HG02623 (cell line): ENCODE results near the gene CHRNA1.

Source experiments
- ATAC-seq: cut with Tn5 transposase; IDR thresholded peaks from one replicate; pipeline ENCODE4 v1.9.1; 2021; ENCODE audit warnings: moderate library complexity; ENCODE audit not compliant: unreplicated experiment

The CHRNA1 gene

GRCh38 chr2:174762464-174762863 lies 1.8 kb downstream of the CHRNA1 start:
- no peak for ATAC-seq

- no peak for ATAC-seq
These were observed 2.4 kb downstream of the CHRNA1 start for GRCh38 chr2:174761837-174762236.

DNA sequence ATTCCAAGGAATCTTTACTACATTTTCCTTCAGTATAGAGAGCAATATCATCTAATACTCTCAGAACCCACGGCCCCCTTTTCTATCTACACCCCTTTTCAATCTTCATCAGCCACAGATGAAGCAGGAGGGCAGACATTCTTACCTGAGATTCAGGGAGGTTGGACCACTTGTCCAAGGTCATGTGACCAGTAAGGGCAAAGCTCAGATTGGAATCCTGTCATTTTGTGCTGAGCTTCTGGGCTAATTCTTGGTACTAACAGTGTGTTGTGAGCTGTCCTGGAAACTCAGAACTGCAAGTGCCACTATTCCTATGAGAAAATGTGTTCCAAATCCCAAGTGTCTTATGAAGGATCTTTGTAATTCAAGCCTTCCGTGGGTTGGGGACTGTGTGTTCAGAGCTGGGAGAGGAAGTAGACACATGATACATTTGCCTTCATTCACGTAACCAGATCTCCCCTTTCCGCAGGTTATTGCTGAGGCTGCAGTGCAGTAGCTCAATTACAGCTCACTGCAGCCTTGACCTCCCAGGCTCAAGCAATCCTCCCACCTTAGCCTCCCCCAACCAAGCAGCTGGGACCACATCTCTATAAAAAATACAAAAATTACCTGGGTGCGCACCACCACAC lies 3.3 kb downstream of the CHRNA1 start:
- no peak for ATAC-seq

GRCh38 chr2:174759381-174760065 lies 4.7 kb downstream of the CHRNA1 start:
- ATAC-seq, result no peak

DNA sequence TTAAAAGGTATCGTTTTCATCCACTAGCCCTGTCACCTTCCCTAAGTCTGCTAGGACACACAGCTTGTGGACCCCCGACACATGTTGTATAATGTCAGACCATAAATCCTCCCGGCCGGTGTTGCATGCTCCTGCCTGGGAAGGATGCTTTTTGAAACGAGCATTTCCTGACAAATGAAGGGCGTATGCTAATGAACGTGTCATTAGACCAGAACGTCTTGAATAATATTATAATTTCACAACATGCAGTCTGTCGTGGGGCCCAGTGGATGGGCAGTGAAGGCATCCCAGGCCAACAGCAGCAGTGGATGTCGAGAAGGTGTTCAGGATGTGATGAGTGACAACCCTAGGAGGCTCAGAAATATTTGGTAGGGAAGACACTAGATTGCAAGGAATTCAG lies 7.5 kb downstream of the CHRNA1 start:
- no peak for ATAC-seq

DNA sequence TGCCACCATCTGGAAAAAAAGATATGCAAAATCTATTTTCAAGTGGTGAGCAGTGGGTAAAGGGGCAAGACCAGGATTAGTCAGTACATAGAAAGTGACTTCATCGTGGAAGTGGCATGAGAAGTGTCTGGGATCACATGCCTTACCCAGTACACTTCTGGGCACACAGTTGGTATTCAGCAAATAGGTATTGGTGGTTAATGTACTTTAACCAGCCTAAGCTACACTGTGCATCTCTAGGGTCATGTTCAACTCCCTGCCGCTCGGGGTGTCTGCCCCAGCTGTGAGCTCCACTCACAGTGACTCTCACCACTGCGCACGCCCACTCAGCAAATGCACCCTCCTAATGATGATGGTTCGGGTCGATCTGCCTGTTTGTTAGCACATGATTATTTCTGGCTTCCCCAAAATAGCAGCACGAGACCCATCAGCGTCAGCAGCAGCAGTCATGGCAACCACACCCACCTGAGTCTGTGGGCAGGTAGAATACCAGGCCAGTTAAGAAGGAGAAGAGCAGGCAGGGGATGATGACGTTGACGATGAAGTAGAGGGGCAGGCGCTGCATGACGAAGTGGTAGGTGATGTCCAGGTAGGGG lies 11.1 kb downstream of the CHRNA1 start:
- no peak for ATAC-seq

- peak; percentile 84 for ATAC-seq
These were observed 11.8 kb downstream of the CHRNA1 start for GRCh38 chr2:174752403-174753037.

- ATAC-seq, result peak; percentile 35
These were observed 13.3 kb downstream of the CHRNA1 start for GRCh38 chr2:174750923-174751441.

- ATAC-seq, result no peak
These were observed 14.5 kb downstream of the CHRNA1 start for GRCh38 chr2:174749793-174750192.

DNA sequence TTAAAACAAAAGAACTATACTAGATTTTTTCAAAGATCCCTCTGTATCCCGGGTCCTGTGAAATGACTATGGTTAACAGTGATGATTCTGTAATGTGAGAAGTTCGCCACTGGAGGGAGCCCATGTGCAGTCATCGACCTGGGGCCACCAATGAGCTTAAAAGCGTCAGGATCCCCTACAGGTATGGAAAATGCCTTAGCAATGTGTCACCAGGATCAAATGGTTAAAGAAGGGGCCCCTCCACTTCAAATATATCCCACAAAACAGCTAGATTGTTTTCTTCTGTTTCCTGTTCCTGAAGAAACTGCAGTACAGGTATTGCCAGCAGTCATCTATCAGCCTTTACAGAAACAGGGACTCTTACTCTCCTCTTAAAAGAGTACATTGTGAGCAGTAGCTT lies 15.3 kb downstream of the CHRNA1 start:
- ATAC-seq, result peak; percentile 20

GRCh38 chr2:174745142-174745541 lies 19.1 kb downstream of the CHRNA1 start:
- no peak for ATAC-seq

DNA sequence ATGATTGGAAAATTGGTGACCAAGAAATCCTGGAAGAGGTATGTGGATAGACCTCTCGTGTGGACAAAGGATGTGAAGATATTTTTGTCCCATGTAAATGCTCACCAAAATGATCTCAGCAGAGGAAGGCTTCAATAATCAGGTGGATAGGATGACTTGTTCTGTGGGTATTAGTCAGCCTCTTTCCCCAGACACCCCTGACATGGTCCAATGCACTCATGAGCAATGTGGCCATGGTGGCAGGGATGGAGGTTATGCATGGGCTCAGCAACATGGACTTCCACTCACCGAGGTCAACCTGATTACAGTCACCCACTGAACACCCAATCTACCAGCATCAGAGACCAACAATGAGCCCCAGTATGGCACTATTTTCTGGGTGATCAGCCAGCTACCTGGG lies 20.2 kb downstream of the CHRNA1 start:
- no peak for ATAC-seq

DNA sequence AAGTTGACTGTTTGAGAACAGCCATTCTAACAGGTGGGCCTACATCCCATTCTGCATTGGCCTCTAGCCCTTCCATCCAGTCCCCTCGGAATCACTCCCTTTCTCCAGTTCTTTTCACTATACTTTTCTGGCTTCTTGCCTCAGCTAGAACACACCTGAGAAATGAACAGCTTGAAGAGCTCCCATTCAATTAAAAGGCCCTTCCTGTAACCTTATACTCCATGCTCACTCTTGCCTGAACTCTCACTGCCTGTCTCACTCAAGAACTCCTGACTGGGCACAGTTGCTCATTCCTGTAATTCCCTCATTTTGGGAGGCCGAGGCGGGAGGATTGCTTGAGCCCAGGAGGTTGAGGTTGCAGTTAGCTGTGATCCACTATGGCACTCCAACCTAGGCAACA lies 23.6 kb downstream of the CHRNA1 start:
- ATAC-seq, result no peak

- ATAC-seq, result no peak
These were observed 25.4 kb downstream of the CHRNA1 start for GRCh38 chr2:174738841-174739240.

- no peak for ATAC-seq
These were observed 32.7 kb downstream of the CHRNA1 start for GRCh38 chr2:174731546-174731945.

DNA sequence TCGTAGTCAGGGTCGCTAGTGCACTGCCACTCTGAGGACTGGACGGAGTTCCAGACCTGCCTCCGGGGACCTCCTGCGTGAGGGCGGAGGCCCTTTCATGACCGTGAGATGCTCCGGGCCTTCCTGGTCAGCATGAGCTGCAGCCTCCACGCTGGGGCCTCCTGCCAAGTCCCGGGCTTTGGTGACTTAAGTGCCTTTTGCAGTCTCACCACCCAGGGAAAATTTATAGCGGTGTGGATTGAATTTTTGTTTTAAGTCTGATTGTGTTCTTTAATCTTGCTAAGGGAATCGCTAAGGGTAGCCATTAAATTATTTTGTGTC lies 33.6 kb downstream of the CHRNA1 start:
- no peak for ATAC-seq

DNA sequence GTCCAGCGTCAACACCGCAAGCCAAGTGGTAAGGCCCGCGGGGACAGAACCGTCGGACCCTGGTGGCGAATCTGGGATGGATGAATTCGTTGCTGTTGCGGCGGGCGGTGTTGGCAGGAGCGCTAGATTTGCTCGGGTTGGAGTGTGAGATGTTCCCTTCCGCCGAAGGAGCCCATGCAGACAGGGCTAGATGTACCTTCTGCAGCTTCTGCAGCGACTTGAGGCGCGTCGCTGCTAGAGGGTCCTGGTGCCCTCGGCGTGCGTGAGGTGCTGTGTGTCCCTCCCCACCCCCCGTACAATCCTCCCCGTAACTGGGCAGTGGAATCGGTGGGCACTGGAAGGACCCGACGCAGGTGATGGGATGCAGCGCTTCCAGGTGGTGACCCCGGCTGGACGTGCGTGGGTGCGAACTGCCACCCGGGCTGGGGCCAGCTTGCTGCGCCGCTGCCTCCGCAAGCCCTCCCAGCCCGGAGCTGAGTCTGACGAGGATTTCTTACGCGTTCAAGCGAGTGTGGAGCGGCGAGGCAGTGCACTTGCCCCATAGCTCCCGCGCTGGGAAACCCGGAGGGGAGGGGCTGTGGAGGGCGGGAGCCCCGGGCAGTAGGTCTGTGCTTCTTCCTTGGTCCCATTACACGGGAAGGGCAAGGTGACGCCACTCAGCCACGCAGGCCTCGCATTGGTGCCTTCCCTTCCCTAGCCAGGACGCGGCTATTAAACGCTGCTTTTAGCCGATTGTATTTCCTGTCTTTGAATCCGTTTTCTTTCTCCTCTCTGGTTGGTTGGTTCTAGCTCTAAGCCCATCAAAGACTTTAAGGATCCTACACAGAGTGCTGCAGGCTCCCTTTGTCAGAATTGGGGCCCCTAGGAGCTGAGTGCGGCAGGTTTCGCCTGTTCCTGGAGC lies 34.2 kb downstream of the CHRNA1 start:
- ATAC-seq, result no peak

DNA sequence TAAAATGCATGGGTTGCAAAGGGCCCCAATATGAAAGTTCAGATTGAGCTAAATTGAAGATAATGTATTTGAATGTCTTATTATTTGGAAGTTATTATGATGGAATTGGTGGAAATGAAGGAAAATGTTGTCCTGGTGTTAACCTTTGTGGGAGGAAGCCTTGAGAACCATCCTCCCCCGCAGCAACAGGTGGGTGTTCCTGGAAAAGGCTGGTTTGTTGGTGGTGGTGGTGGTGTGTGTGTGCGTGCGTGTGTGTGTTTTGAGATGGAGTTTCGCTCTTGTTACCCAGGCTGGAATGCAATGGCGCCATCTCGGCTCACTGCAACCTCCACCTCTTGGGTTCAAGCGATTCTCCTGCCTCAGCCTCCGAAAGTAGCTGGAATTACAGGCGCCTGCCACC lies 36.2 kb downstream of the CHRNA1 start:
- ATAC-seq, result no peak

DNA sequence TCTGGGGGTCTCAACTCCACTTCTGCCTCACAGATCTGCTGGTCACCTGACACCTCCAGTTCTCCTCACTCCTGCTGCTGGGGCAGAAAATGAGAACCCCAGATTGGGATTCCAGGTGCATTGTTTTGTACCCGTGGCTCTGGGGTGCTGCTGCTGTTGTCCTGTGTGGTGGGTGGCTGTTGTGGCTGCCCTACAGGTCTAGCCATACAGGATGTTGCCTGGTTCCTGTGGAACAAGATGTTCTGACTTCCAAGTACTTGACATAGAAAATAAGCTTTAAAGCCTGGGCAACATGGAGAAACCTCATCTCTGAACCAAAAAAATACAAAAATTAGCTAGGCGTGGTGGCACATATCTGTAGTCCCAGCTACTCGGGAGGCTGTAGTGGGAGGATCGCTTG lies 38.1 kb downstream of the CHRNA1 start:
- no peak for ATAC-seq

DNA sequence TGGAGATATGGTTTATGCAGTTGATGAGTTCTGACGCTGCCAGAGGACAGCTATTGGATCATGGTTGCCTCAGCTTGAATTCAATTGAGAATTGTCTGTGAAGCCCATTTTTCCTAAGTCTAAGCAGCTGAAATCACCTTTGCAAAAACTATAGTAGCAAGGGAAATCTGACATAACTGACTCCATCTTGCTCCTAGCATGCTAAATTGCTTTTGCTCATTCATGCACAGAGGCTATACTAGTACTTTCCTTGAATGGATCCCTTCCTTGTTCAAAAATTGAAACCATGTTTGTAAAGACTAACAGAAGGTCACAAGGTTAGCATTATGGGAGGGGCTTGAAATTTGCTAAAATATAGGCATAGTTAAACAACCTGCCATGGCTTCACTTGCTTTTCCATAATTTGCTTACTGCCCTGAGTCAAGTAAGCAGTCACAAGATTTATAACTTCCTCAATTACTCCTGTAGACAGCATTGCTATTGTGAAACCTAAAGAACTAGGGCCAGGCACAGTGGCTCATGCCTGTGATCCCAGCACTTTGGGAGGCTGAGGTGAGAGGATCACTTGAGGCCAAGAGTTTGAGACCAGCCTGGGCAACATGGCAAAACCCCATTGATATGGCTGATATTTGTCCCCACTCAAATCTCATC lies 41.2 kb downstream of the CHRNA1 start:
- no peak for ATAC-seq
